Omental fat pad (tissue), 4 donors: ENCODE results near the gene TMEM145. TPM values are rescaled to one million over a fixed set of nuclear protein-coding genes. Genes with fewer than 3 reads are reported as not detected.
"Not testable (repeated sequence)": the region's sequence is repeated elsewhere in the genome, so short reads cannot be mapped to it uniquely, and the experiment has no call there.

Experiments used
- ATAC-seq: fragments of 150-250 bp; one replicate; pipeline ENCODE4 v1.9.1; 2016; ENCODE audit warnings: mild to moderate bottlenecking, moderate library complexity; ENCODE audit not compliant: low FRiP score
- DNase-seq: peaks from one replicate; pipeline ENCODE4 v3.0.0-alpha.2; 2019; ENCODE audit warnings: low spot score
- CTCF ChIP-seq, 3 donors: fragments of 450-650 bp; IDR thresholded peaks; one replicate each; pipeline ENCODE4 v1.5.1; 2016 to 2017; ENCODE audit warnings: antibody characterized with exemption in 3 of 3, mild to moderate bottlenecking in 3 of 3, moderate library complexity in 2 of 3
- total RNA-seq, 4 donors: library from RNA; depleted of rRNA; stranded (reverse); fragments of >200 nt; gene quantifications; one replicate each; pipeline ENCODE4 v1.1.0, GENCODE V29; 2016

TMEM145 gene
- total RNA-seq, 4 donors from 2014 or later: 0.24 to 1.9 TPM; not detected in 2

DNA sequence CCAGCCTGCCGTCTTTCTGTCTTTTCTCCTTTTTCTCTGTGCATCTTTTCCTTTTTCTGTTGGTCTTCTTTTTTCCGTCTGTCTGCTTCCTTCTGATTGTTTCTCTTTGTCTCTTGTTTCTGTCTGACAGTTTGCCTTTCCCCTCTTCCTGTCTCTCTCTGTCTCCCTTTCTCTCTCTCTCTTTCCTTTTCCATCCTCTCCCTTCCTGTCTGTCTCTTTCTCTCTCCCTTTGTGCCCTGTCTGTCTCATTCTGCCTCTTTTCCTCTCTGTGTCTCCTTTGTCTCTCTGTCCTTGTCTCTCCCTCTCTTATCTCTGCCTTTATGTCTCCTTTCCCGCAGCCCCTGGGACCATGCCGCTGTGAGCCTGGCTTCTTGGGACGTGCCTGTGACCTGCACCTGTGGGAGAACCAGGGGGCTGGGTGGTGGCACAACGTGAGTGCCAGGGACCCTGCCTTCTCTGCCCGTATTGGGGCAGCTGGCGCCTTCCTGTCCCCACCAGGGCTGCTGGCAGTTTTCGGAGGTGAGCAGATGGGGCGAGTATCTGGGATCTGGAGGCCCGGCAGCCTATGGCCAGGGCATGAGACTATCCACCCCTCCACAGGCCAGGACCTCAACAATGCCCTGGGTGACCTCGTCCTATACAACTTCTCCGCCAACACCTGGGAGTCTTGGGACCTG is 21.7 kb downstream of the TMEM145 start:
- no peak for ATAC-seq
- TF ChIP-seq CTCF (IDR thresholded peaks at IDR 0.05): no peak
- no peak for DNase-seq

- no peak for ATAC-seq
- DNase-seq: no peak
- no peak for TF ChIP-seq CTCF (IDR thresholded peaks at IDR 0.05)
Measured at GRCh38 chr19:42335374-42335936, 22.3 kb downstream of the TMEM145 start.

DNA sequence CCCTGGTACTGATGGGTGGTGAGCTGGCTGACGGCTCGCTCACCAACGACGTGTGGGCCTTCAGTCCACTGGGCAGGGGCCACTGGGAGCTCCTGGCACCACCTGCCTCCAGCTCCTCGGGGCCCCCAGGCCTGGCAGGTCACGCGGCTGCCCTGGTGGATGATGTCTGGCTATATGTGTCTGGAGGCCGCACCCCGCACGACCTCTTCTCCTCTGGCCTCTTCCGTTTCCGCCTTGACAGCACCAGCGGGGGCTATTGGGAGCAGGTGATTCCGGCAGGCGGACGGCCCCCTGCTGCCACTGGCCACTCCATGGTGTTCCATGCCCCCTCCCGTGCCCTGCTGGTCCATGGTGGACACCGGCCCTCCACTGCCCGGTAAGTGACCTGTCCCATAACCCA is 22.9 kb downstream of the TMEM145 start:
- TF ChIP-seq CTCF (IDR thresholded peaks at IDR 0.05): no peak
- ATAC-seq: no peak
- DNase-seq: no peak

DNA sequence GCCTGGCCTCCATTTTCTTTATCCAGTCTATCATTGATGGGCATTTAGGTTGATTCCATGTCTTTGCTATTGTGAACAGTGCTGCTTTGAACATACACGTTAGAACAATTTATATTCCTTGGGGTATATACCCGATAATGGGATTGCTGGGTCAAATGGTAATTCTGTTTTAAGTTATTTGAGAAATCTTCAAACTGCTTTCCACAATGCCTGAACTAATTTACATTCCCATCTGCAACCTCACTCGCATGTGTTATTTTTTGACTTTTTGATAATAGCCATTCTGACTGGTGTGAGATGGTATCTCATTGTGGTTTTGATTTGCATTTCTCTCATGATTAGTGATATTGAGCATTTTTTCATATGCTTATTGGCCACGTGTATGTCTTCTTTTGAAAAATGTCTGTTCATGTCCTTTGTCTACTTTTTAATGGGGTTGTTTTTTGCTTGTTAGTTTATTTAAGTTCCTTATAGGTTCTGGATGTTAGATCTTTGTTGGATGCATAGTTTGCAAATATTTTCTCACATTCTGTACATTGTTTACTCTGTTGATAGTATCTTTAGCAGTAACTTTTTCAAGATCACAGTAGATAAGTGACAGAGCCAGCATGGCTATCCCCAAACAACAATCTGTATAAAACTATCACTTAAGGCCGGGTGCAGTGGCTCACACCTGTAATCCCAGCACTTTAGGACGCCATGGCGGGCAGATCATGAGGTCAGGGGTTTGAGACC is 26.2 kb downstream of the TMEM145 start:
- DNase-seq: not testable (repeated sequence)

DNA sequence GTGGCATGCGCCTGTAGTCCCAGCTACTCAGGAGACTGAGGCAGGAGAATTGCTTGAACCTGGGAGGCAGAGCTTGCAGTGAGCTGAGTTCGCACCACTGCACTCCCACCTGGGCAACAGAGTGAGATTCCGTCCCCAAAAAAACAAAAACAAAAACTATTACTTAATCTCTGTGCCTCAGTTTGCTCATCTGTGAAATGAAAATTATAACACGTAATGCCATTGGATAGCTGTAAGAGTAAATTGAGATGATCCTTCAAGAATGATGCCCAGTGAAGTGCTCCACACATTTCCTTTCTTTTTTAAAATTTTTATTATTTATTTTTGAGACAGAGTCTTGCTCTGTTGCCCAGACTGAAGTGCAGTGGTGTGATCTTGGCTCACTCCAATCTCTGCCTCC is 26.8 kb downstream of the TMEM145 start:
- DNase-seq, ATAC-seq: not testable (repeated sequence)

More for the DNA sequence above, 26.2 kb downstream of the TMEM145 start:
- ATAC-seq: not testable (repeated sequence)

DNA sequence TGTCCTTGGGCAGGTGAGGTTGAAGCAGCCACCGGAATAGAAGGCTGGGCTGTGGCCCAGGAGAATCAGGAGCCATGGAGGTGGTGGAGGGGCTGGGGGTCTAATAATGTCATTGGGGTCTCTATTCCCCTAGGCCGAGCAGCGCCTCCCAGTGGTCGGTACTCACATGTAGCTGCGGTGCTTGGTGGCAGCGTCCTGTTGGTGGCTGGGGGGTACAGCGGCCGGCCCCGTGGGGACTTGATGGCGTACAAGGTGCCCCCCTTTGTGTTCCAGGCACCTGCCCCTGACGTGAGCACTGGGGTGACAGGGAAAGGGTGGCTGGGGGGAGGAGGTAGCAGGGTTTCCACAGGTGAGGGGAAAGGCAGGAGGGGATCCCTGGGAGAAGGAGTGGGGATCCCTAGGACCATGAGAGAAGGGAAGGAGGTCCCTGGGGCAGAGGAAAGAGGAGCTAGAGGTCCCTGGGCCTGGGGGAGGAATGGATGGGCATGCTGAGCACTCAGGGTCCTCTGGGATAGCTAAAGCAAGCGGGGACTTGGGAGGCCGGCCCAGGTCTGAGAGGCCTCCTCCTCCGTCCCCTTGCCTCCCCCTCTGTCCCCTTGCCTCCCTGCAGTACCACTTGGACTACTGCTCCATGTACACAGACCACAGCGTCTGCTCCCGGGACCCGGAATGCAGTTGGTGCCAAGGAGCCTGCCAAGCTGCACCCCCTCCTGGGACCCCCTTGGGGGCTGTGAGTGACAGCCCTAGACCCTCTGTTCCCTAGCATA is 30.4 kb downstream of the TMEM145 start:
- DNase-seq: no peak
- no peak for ATAC-seq
- TF ChIP-seq CTCF (IDR thresholded peaks at IDR 0.05): no peak

DNA sequence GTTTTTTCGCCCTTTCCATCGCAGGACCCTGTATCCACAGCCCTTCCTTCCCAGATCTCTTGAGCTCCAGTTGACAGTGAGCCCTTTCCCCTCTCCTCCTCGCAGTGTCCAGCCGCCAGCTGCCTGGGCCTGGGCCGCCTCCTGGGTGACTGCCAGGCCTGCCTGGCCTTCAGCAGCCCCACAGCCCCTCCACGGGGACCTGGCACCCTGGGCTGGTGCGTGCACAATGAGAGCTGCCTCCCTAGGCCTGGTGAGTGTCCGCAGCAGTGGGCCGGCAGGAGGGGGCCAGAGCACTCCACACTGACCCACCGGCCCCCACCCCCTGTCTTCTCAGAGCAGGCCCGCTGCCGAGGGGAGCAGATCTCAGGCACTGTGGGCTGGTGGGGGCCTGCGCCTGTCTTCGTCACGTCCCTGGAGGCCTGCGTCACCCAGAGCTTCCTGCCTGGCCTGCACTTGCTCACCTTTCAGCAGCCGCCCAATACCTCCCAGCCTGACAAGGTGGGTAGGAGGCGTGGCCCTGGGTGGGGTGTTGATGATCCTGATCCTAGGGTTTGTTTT is 31.3 kb downstream of the TMEM145 start:
- no peak for ATAC-seq
- no peak for TF ChIP-seq CTCF (IDR thresholded peaks at IDR 0.05)
- DNase-seq: no peak
